HepG2 (cell line): ENCODE data around the gene PRR36. TPM values are rescaled to one million over a fixed set of nuclear protein-coding genes. Genes with fewer than 3 reads are reported as not detected.

Experiments used
- HIVEP1 ChIP-seq: sonication (generic); formaldehyde crosslinking; IDR thresholded peaks from 2 replicates; pipeline ENCODE4 v1.4.0; 2020; ENCODE audit warnings: mild to moderate bottlenecking, missing genetic modification reagents
- HOXA5 ChIP-seq: sonication (generic); formaldehyde crosslinking; IDR thresholded peaks from 2 replicates; pipeline ENCODE4 v1.4.0; 2020; ENCODE audit warnings: missing genetic modification reagents
- NCOA5 ChIP-seq: sonication (generic); formaldehyde crosslinking; IDR thresholded peaks from 2 replicates; pipeline ENCODE4 v1.4.0; 2020; ENCODE audit warnings: missing genetic modification reagents
- POGZ ChIP-seq: sonication (generic); formaldehyde crosslinking; IDR thresholded peaks from 2 replicates; pipeline ENCODE4 v1.4.0; 2020; ENCODE audit warnings: mild to moderate bottlenecking, missing genetic modification reagents
- RELA ChIP-seq: sonication (generic); formaldehyde crosslinking; IDR thresholded peaks from 2 replicates; pipeline ENCODE4 v1.4.0; 2020; ENCODE audit warnings: missing genetic modification reagents
- SALL1 ChIP-seq: sonication (generic); formaldehyde crosslinking; IDR thresholded peaks from 2 replicates; pipeline ENCODE4 v1.8.0; 2022; ENCODE audit warnings: mild to moderate bottlenecking, missing genetic modification reagents
- SOX5 ChIP-seq: IDR thresholded peaks from 2 replicates; pipeline ENCODE4 v1.6.1; 2016; ENCODE audit warnings: borderline replicate concordance
- TARDBP ChIP-seq: sonication (generic); formaldehyde crosslinking; IDR thresholded peaks from 2 replicates; pipeline ENCODE4 v1.8.0; 2022; ENCODE audit warnings: mild to moderate bottlenecking, missing genetic modification reagents
- ZMYM4 ChIP-seq: sonication (generic); formaldehyde crosslinking; IDR thresholded peaks from 2 replicates; pipeline ENCODE4 v1.8.1; 2023; ENCODE audit warnings: mild to moderate bottlenecking, missing genetic modification reagents
- ZNF556 ChIP-seq: sonication (generic); formaldehyde crosslinking; IDR thresholded peaks from 2 replicates; pipeline ENCODE4 v1.4.0; 2020; ENCODE audit warnings: mild to moderate bottlenecking, missing genetic modification reagents, borderline replicate concordance
- polyA plus RNA-seq, 8 experiments: library from polyadenylated mRNA; depleted of rRNA in 3 of 8; stranded (reverse) in 7 of 8; unstranded in 1 of 8; fragments of >200 nt; fragmentation: Illumina TruSeq in 4 of 8; extraction: Trizol in 4 of 8; gene quantifications; 2 replicates each; pipeline versions ENCODE4 v1.2.1 to v1.2.3, GENCODE V29; 2011 to 2016; ENCODE audit warnings: low read depth in 4 of 8, missing spikeins in 1 of 8, mixed read lengths in 1 of 8; ENCODE audit not compliant: insufficient read depth in 1 of 8
- total RNA-seq, 5 experiments: library from RNA; depleted of rRNA; stranded (reverse); fragments of >200 nt; fragmentation: Illumina TruSeq; extraction: Trizol; gene quantifications; 2 replicates each; pipeline ENCODE4 v1.2.3, GENCODE V29; 2016; ENCODE audit warnings: low read depth in 1 of 5
- TF ChIP-seq, protein P1 (sequence below): sonication (generic); formaldehyde crosslinking; IDR thresholded peaks from 2 replicates; pipeline ENCODE4 v1.5.1; 2020; ENCODE audit warnings: missing genetic modification reagents, mild to moderate bottlenecking, borderline replicate concordance
- TF ChIP-seq, protein P2 (sequence below): sonication (generic); formaldehyde crosslinking; IDR thresholded peaks from 2 replicates; pipeline ENCODE4 v1.5.0; 2020; ENCODE audit warnings: mild to moderate bottlenecking, missing genetic modification reagents, borderline replicate concordance
- TF ChIP-seq, protein P3 (sequence below): sonication (generic); formaldehyde crosslinking; IDR thresholded peaks from 2 replicates; pipeline ENCODE4 v1.4.0; 2020; ENCODE audit warnings: missing genetic modification reagents

The PRR36 gene
- total and polyA plus RNA-seq, 2 of the 13 experiments (the other 11 are each of a cell fraction or from before 2014, with no cell fraction given) = 0.07 to 0.17 TPM

DNA sequence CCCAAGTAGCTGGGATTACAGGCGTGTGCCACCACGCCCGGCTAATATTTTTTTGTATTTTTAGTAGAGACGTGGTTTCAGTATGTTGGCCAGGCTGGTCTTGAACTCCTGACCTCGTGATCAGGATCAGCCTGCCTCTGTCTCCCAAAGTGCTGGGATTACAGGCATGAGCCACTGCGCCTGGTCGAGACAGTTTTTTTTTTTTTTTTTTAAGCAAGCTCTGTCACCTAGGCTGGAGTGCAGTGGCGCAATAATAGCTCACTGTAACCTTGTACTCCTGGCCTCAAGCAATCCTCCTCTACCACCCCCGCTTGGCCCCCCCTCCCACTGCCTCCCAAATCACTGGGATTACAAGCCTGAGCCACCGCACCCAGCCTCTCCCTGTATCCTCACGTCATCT lies 23.1 kb upstream of the PRR36 start (continued):
- peak; percentile 54; the same call in 1 of the 2 replicates for TF ChIP-seq ZMYM4 (CRISPR knock-in tag)
- 0 out of 2 replicates have a peak, but pooled peaks have one; percentile 30 for TF ChIP-seq POGZ
- TF ChIP-seq, protein P1, sequence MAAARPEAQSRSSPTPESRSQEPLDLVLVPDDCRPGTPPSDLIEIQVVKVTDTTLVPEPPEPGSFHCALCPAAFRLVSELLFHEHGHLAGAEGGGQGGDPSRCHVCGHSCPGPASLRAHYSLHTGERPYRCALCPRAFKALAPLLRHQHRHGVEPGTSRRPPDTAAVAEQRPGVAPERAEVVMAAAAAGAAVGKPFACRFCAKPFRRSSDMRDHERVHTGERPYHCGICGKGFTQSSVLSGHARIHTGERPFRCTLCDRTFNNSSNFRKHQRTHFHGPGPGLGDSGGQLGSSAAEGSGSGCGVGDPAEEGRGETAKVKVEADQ (CRISPR knock-in tag) = peak; percentile 67; the same call in 1 of the 2 replicates
- 0 out of 2 replicates have a peak, but pooled peaks have one; percentile 61 for TF ChIP-seq HOXA5 (CRISPR knock-in tag)
- TF ChIP-seq RELA (CRISPR knock-in tag) = no peak
- TF ChIP-seq, protein P2, sequence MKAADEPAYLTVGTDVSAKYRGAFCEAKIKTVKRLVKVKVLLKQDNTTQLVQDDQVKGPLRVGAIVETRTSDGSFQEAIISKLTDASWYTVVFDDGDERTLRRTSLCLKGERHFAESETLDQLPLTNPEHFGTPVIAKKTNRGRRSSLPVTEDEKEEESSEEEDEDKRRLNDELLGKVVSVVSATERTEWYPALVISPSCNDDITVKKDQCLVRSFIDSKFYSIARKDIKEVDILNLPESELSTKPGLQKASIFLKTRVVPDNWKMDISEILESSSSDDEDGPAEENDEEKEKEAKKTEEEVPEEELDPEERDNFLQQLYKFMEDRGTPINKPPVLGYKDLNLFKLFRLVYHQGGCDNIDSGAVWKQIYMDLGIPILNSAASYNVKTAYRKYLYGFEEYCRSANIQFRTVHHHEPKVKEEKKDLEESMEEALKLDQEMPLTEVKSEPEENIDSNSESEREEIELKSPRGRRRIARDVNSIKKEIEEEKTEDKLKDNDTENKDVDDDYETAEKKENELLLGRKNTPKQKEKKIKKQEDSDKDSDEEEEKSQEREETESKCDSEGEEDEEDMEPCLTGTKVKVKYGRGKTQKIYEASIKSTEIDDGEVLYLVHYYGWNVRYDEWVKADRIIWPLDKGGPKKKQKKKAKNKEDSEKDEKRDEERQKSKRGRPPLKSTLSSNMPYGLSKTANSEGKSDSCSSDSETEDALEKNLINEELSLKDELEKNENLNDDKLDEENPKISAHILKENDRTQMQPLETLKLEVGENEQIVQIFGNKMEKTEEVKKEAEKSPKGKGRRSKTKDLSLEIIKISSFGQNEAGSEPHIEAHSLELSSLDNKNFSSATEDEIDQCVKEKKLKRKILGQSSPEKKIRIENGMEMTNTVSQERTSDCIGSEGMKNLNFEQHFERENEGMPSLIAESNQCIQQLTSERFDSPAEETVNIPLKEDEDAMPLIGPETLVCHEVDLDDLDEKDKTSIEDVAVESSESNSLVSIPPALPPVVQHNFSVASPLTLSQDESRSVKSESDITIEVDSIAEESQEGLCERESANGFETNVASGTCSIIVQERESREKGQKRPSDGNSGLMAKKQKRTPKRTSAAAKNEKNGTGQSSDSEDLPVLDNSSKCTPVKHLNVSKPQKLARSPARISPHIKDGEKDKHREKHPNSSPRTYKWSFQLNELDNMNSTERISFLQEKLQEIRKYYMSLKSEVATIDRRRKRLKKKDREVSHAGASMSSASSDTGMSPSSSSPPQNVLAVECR = peak; percentile 40; the same call in 1 of the 2 replicates
- 0 out of 2 replicates have a peak, but pooled peaks have one; percentile 21 for TF ChIP-seq TARDBP (CRISPR knock-in tag)
- TF ChIP-seq HIVEP1 (CRISPR knock-in tag) = no peak
- peak; percentile 73 for TF ChIP-seq SALL1 (CRISPR knock-in tag)
- TF ChIP-seq ZNF556 (CRISPR knock-in tag) = peak; percentile 54; the same call in 1 of the 2 replicates
- no peak for TF ChIP-seq NCOA5 (CRISPR knock-in tag)
- peak; percentile 19; the same call in 1 of the 2 replicates for TF ChIP-seq SOX5 (CRISPR knock-in tag)
- TF ChIP-seq, protein P3, sequence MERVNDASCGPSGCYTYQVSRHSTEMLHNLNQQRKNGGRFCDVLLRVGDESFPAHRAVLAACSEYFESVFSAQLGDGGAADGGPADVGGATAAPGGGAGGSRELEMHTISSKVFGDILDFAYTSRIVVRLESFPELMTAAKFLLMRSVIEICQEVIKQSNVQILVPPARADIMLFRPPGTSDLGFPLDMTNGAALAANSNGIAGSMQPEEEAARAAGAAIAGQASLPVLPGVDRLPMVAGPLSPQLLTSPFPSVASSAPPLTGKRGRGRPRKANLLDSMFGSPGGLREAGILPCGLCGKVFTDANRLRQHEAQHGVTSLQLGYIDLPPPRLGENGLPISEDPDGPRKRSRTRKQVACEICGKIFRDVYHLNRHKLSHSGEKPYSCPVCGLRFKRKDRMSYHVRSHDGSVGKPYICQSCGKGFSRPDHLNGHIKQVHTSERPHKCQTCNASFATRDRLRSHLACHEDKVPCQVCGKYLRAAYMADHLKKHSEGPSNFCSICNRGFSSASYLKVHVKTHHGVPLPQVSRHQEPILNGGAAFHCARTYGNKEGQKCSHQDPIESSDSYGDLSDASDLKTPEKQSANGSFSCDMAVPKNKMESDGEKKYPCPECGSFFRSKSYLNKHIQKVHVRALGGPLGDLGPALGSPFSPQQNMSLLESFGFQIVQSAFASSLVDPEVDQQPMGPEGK (CRISPR knock-in tag) = peak; percentile 93
